HepG2 (cell line): Measurements from ENCODE around the gene ARID3C. TPM values are rescaled to one million over a fixed set of nuclear protein-coding genes. Genes with fewer than 3 reads are reported as not detected.

ENCODE experiments used
- AGO2 ChIP-seq: fragments of 200-400 bp; formaldehyde crosslinking; optimal IDR thresholded peaks from 2 replicates; pipeline ENCODE3; 2017; ENCODE audit warnings: mild to moderate bottlenecking, low read depth, low read length, moderate library complexity
- HHEX ChIP-seq: IDR thresholded peaks from 2 replicates; pipeline ENCODE4 v1.6.1; 2016; ENCODE audit warnings: control low read depth
- IRX3 ChIP-seq: sonication (generic); formaldehyde crosslinking; IDR thresholded peaks from 2 replicates; pipeline ENCODE4 v1.8.1; 2023; ENCODE audit warnings: mild to moderate bottlenecking, low read depth, missing genetic modification reagents, borderline replicate concordance
- NFE2L2 ChIP-seq: fragments of 150-350 bp; IDR thresholded peaks from 2 replicates; pipeline ENCODE4 v1.6.1; 2014; ENCODE audit warnings: low read length
- NFRKB ChIP-seq: fragments of 450-650 bp; IDR thresholded peaks from 2 replicates; pipeline ENCODE4 v1.6.1; 2017
- NR2F1 ChIP-seq, 2 experiments: fragments of 450-650 bp in 1 of 2; formaldehyde crosslinking in 1 of 2; IDR thresholded peaks; 2 replicates each; pipeline versions ENCODE4 v1.5.0 to v1.6.1; 2016 to 2020; ENCODE audit warnings: mild to moderate bottlenecking in 1 of 2, missing compliant biosample characterization in 1 of 2, missing genetic modification reagents in 1 of 2, moderate library complexity in 1 of 2
- NRL ChIP-seq: sonication (generic); formaldehyde crosslinking; IDR thresholded peaks from 2 replicates; pipeline ENCODE4 v1.5.0; 2020; ENCODE audit warnings: missing genetic modification reagents, mild to moderate bottlenecking, moderate library complexity, borderline replicate concordance
- POGZ ChIP-seq: sonication (generic); formaldehyde crosslinking; IDR thresholded peaks from 2 replicates; pipeline ENCODE4 v1.4.0; 2020; ENCODE audit warnings: mild to moderate bottlenecking, missing genetic modification reagents
- SP1 ChIP-seq, 2 experiments: fragments of 450-650 bp in 1 of 2; sonication (generic) in 1 of 2; formaldehyde crosslinking in 1 of 2; IDR thresholded peaks; 2 replicates each; pipeline versions ENCODE4 v1.4.0 to v1.6.1; 2016 to 2020; ENCODE audit warnings: missing genetic modification reagents in 1 of 2
- SRSF1 ChIP-seq: fragments of 200-400 bp; formaldehyde crosslinking; optimal IDR thresholded peaks from 2 replicates; pipeline ENCODE3; 2017; ENCODE audit warnings: mild to moderate bottlenecking, low read depth, low read length, moderate library complexity
- TEAD2 ChIP-seq: sonication (generic); formaldehyde crosslinking; IDR thresholded peaks from 2 replicates; pipeline ENCODE4 v1.9.0; 2021; ENCODE audit warnings: missing genetic modification reagents
- TMF1 ChIP-seq: sonication (generic); formaldehyde crosslinking; IDR thresholded peaks from 2 replicates; pipeline ENCODE4 v1.8.1; 2022; ENCODE audit warnings: low read depth, missing genetic modification reagents
- U2AF1 ChIP-seq: fragments of 200-400 bp; formaldehyde crosslinking; optimal IDR thresholded peaks from 2 replicates; pipeline ENCODE3; 2017; ENCODE audit warnings: mild to moderate bottlenecking, low read depth, low read length
- YY1 ChIP-seq: IDR thresholded peaks from 2 replicates; pipeline ENCODE4 v1.6.1; 2011; ENCODE audit warnings: low read length, low read depth, moderate library complexity, mild to moderate bottlenecking; ENCODE audit not compliant: insufficient read depth, insufficient replicate concordance
- ZBTB14 ChIP-seq: sonication (generic); formaldehyde crosslinking; IDR thresholded peaks from 2 replicates; pipeline ENCODE4 v1.4.0; 2020; ENCODE audit warnings: missing genetic modification reagents
- ZBTB25 ChIP-seq: IDR thresholded peaks from 2 replicates; pipeline ENCODE4 v1.6.1; 2018; ENCODE audit warnings: missing genetic modification reagents
- ZNF160 ChIP-seq: sonication (generic); formaldehyde crosslinking; IDR thresholded peaks from 2 replicates; pipeline ENCODE4 v1.8.0; 2022; ENCODE audit warnings: mild to moderate bottlenecking, inconsistent platforms, missing genetic modification reagents
- ZNF24 ChIP-seq: fragments of 450-650 bp; IDR thresholded peaks from 2 replicates; pipeline ENCODE4 v1.6.1; 2017; ENCODE audit warnings: antibody characterized with exemption, mild to moderate bottlenecking
- ZNF274 ChIP-seq: sonication (generic); formaldehyde crosslinking; IDR thresholded peaks from 2 replicates; pipeline ENCODE4 v1.5.1; 2020; ENCODE audit warnings: mild to moderate bottlenecking, missing genetic modification reagents
- ZNF569 ChIP-seq: sonication (generic); formaldehyde crosslinking; IDR thresholded peaks from 2 replicates; pipeline ENCODE4 v1.5.0; 2020; ENCODE audit warnings: mild to moderate bottlenecking, missing genetic modification reagents, moderate library complexity, borderline replicate concordance
- ZNF570 ChIP-seq: sonication (generic); formaldehyde crosslinking; IDR thresholded peaks from 2 replicates; pipeline ENCODE4 v1.4.0; 2020; ENCODE audit warnings: mild to moderate bottlenecking, missing genetic modification reagents, borderline replicate concordance
- ZNF572 ChIP-seq: sonication (generic); formaldehyde crosslinking; IDR thresholded peaks from 2 replicates; pipeline ENCODE4 v1.5.1; 2020; ENCODE audit warnings: mild to moderate bottlenecking, missing genetic modification reagents
- ZNF629 ChIP-seq: sonication (generic); formaldehyde crosslinking; conservative IDR thresholded peaks from 2 replicates; pipeline ENCODE4 v1.5.0; 2020; ENCODE audit warnings: missing genetic modification reagents
- ZNF75D ChIP-seq: sonication (generic); formaldehyde crosslinking; IDR thresholded peaks from 2 replicates; pipeline ENCODE4 v1.8.1; 2023; ENCODE audit warnings: missing genetic modification reagents, mild to moderate bottlenecking, borderline replicate concordance
- ZNF761 ChIP-seq: sonication (generic); formaldehyde crosslinking; conservative IDR thresholded peaks from 2 replicates; pipeline ENCODE4 v1.4.0; 2020; ENCODE audit warnings: mild to moderate bottlenecking, missing genetic modification reagents
- polyA plus RNA-seq, 8 experiments: library from polyadenylated mRNA; depleted of rRNA in 3 of 8; stranded (reverse) in 7 of 8; unstranded in 1 of 8; fragments of >200 nt; fragmentation: Illumina TruSeq in 4 of 8; extraction: Trizol in 4 of 8; gene quantifications; 2 replicates each; pipeline versions ENCODE4 v1.2.1 to v1.2.3, GENCODE V29; 2011 to 2016; ENCODE audit warnings: low read depth in 4 of 8, missing spikeins in 1 of 8, mixed read lengths in 1 of 8; ENCODE audit not compliant: insufficient read depth in 1 of 8
- total RNA-seq, 5 experiments: library from RNA; depleted of rRNA; stranded (reverse); fragments of >200 nt; fragmentation: Illumina TruSeq; extraction: Trizol; gene quantifications; 2 replicates each; pipeline ENCODE4 v1.2.3, GENCODE V29; 2016; ENCODE audit warnings: low read depth in 1 of 5
- TF ChIP-seq, protein P1 (sequence below): sonication (generic); formaldehyde crosslinking; IDR thresholded peaks from 2 replicates; pipeline ENCODE4 v1.5.0; 2020; ENCODE audit warnings: missing genetic modification reagents
- TF ChIP-seq, protein P2 (sequence below): fragments of 450-650 bp; IDR thresholded peaks from 2 replicates; pipeline ENCODE4 v1.6.1; 2017

Gene ARID3C
- total and polyA plus RNA-seq, 2 of the 13 experiments (the other 11 are each of a cell fraction or from before 2014, with no cell fraction given), result not detected

- TF ChIP-seq TEAD2 (CRISPR knock-in tag) (no peak), IRX3 (no peak), ZNF572 (no peak; the same call in 1 of the 2 replicates), ZNF570 (CRISPR knock-in tag) (no peak), ZNF629 (CRISPR knock-in tag) (no peak), ZBTB25 (no peak; the same call in 1 of the 2 replicates), ZNF569 (CRISPR knock-in tag) (no peak), TMF1 (CRISPR knock-in tag) (no peak), ZBTB14 (no peak), SRSF1 (peak; percentile 64), NFRKB (no peak), ZNF761 (CRISPR knock-in tag) (peak; percentile 82), NRL (CRISPR knock-in tag) (peak; percentile 92), NFE2L2 (no peak), ZNF160 (CRISPR knock-in tag) (0 out of 2 replicates have a peak, but pooled peaks have one; percentile 40), AGO2 (peak; percentile 66), U2AF1 (no peak), SP1 (IDR thresholded peaks at IDR 0.05) (no peak), SP1 (CRISPR knock-in tag; IDR thresholded peaks at IDR 0.05) (peak; percentile 62), NR2F1 (CRISPR knock-in tag; IDR thresholded peaks at IDR 0.05) (no peak; a peak in 1 of 4 replicates), HHEX (CRISPR knock-in tag) (peak; percentile 9; the same call in 1 of the 2 replicates), POGZ (peak; percentile 80), ZNF24 (no peak), ZNF75D (CRISPR knock-in tag) (no peak), YY1 (peak; percentile 64), ZNF274 (CRISPR knock-in tag) (no peak)
- TF ChIP-seq, protein P1, sequence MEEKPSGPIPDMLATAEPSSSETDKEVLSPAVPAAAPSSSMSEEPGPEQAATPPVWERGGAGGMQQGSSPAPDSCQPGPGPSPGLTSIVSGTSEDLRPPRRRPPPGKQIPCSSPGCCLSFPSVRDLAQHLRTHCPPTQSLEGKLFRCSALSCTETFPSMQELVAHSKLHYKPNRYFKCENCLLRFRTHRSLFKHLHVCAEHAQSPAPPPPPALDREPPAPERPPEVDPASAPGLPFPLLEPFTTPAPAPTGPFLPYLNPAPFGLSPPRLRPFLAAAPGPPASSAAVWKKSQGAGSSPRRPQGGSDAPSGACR (CRISPR knock-in tag), result peak; percentile 39; the same call in 1 of the 2 replicates
- TF ChIP-seq, protein P2, sequence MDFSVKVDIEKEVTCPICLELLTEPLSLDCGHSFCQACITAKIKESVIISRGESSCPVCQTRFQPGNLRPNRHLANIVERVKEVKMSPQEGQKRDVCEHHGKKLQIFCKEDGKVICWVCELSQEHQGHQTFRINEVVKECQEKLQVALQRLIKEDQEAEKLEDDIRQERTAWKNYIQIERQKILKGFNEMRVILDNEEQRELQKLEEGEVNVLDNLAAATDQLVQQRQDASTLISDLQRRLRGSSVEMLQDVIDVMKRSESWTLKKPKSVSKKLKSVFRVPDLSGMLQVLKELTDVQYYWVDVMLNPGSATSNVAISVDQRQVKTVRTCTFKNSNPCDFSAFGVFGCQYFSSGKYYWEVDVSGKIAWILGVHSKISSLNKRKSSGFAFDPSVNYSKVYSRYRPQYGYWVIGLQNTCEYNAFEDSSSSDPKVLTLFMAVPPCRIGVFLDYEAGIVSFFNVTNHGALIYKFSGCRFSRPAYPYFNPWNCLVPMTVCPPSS, result no peak
Observed at GRCh38 chr9:34646211-34647083, 17.6 kb upstream of the ARID3C start, which contains the start of gene GALT (continued).
